Activated CD8-positive, alpha-beta T cell treated with anti-CD3 and anti-CD28 coated beads, Interleukin-2, amount 10 ng/mL, durations not matched to agents 7 days and 5 days (primary cell): ENCODE data around the gene ARHGAP24. TPM values are rescaled to one million over a fixed set of nuclear protein-coding genes. Genes with fewer than 3 reads are reported as not detected.
"Not testable (repeated sequence)": the region's sequence is repeated elsewhere in the genome, so short reads cannot be mapped to it uniquely, and the experiment has no call there.

Source experiments
- ATAC-seq: fragments of 150-1000 bp; cut with Tn5 transposase; one replicate; pipeline ENCODE4 v1.10.0; 2021; ENCODE audit warnings: moderate library complexity
- CTCF ChIA-PET: fragments of 350-600 bp; sonication (Branson Sonifier 250); formaldehyde crosslinking; loops from one replicate; lab custom pipeline; 2021; ENCODE audit warnings: antibody characterized with exemption; lab: Charles Lee
- POLR2A ChIA-PET: fragments of 350-600 bp; sonication (Branson Sonifier 250); formaldehyde crosslinking; loops from one replicate; lab custom pipeline; 2021; ENCODE audit warnings: antibody characterized with exemption; lab: Charles Lee
- DNase-seq: peaks from one replicate; pipeline ENCODE4 v3.0.0-alpha.2; 2020
- H3K27ac Mint-ChIP-seq: one replicate; pipeline ENCODE4 v1.8.0; 2021; ENCODE audit warnings: mild to moderate bottlenecking, mixed read lengths
- H3K27me3 Mint-ChIP-seq: one replicate; pipeline ENCODE4 v1.8.0; 2021; ENCODE audit warnings: low read depth, mixed read lengths
- H3K36me3 Mint-ChIP-seq: one replicate; pipeline ENCODE4 v1.8.0; 2021; ENCODE audit warnings: low read depth, mixed read lengths
- H3K4me1 Mint-ChIP-seq: one replicate; pipeline ENCODE4 v1.8.0; 2021; ENCODE audit warnings: low read depth, mixed read lengths
- H3K4me3 Mint-ChIP-seq: one replicate; pipeline ENCODE4 v1.8.0; 2021; ENCODE audit warnings: mild to moderate bottlenecking, mixed read lengths
- H3K9me3 Mint-ChIP-seq: one replicate; pipeline ENCODE4 v1.8.0; 2022; ENCODE audit warnings: mixed read lengths; ENCODE audit not compliant: insufficient read depth
- total RNA-seq, 2 experiments: library from RNA; stranded (reverse); gene quantifications; one replicate each; pipeline ENCODE4 v1.2.3, GENCODE V29; 2021

The ARHGAP24 gene
- total RNA-seq, 2 experiments from 2014 or later = not detected

- Mint-ChIP-seq H3K4me1 (no peaks in the 10 kb centered on the region), H3K27ac (no peak overlapping the region), H3K27me3 (no peaks in the 10 kb centered on the region), H3K36me3 (no peaks in the 10 kb centered on the region), H3K4me3 (no peak overlapping the region), H3K9me3 (no peaks in the 10 kb centered on the region)
- ChIA-PET POLR2A (no interaction called here), CTCF (no interaction called here)
- ATAC-seq (no peak), DNase-seq (no peak)
These were observed 169.1 kb downstream of the ARHGAP24 start for GRCh38 chr4:85644061-85644460.

- no peaks in the 10 kb centered on the region for H3K36me3 Mint-ChIP-seq
- DNase-seq (no peak), ATAC-seq (no peak)
- no peaks in the 10 kb centered on the region for H3K27me3 Mint-ChIP-seq
- H3K27ac Mint-ChIP-seq = no peak overlapping the region
- ChIA-PET CTCF (no interaction called here), POLR2A (no interaction called here)
- H3K4me1 Mint-ChIP-seq = no peaks in the 10 kb centered on the region
- no peaks in the 10 kb centered on the region for H3K9me3 Mint-ChIP-seq
- no peak overlapping the region for H3K4me3 Mint-ChIP-seq
These were observed 176.0 kb downstream of the ARHGAP24 start for GRCh38 chr4:85650908-85651307.

- ATAC-seq = no peak
- H3K4me1 Mint-ChIP-seq = no peaks in the 10 kb centered on the region
- H3K4me3 Mint-ChIP-seq = no peak overlapping the region
- ChIA-PET POLR2A (no interaction called here), CTCF (no interaction called here)
- no peak overlapping the region for H3K27ac Mint-ChIP-seq
- no peaks in the 10 kb centered on the region for H3K9me3 Mint-ChIP-seq
- H3K27me3 Mint-ChIP-seq = no peaks in the 10 kb centered on the region
- no peak for DNase-seq
- H3K36me3 Mint-ChIP-seq = no peaks in the 10 kb centered on the region
These were observed 182.0 kb downstream of the ARHGAP24 start for GRCh38 chr4:85656759-85657505.

GRCh38 chr4:85658766-85659439 is 184.0 kb downstream of the ARHGAP24 start:
- Mint-ChIP-seq H3K27ac (no peak overlapping the region), H3K9me3 (no peaks in the 10 kb centered on the region), H3K4me3 (no peak overlapping the region)

GRCh38 chr4:85659610-85660218 is 184.8 kb downstream of the ARHGAP24 start:
- POLR2A ChIA-PET = no interaction called here
- Mint-ChIP-seq H3K4me1 (no peaks in the 10 kb centered on the region), H3K27me3 (no peaks in the 10 kb centered on the region), H3K9me3 (no peaks in the 10 kb centered on the region), H3K27ac (no peak overlapping the region), H3K36me3 (no peaks in the 10 kb centered on the region), H3K4me3 (no peak overlapping the region)
- ATAC-seq (no peak), DNase-seq (no peak)
- CTCF ChIA-PET = no interaction called here

More at GRCh38 chr4:85658766-85659439, 184.0 kb downstream of the ARHGAP24 start:
- H3K36me3 Mint-ChIP-seq = no peaks in the 10 kb centered on the region
- no peak for ATAC-seq
- CTCF ChIA-PET = no interaction called here
- no peaks in the 10 kb centered on the region for H3K27me3 Mint-ChIP-seq
- H3K4me1 Mint-ChIP-seq = no peaks in the 10 kb centered on the region
- no peak for DNase-seq
- POLR2A ChIA-PET = no interaction called here

- H3K4me3 Mint-ChIP-seq, H3K36me3 Mint-ChIP-seq, H3K27me3 Mint-ChIP-seq, DNase-seq, H3K27ac Mint-ChIP-seq, ATAC-seq, H3K9me3 Mint-ChIP-seq, POLR2A ChIA-PET, H3K4me1 Mint-ChIP-seq, CTCF ChIA-PET: not testable (repeated sequence)
These were observed 191.7 kb downstream of the ARHGAP24 start for GRCh38 chr4:85666625-85667024.

GRCh38 chr4:85669204-85669603 is 194.3 kb downstream of the ARHGAP24 start:
- H3K36me3 Mint-ChIP-seq = no peaks in the 10 kb centered on the region
- peaks cover 7% of the 10 kb centered on the region for H3K9me3 Mint-ChIP-seq
- ChIA-PET POLR2A (no interaction called here), CTCF (no interaction called here)
- DNase-seq = no peak
- no peak overlapping the region for H3K27ac Mint-ChIP-seq
- no peak overlapping the region for H3K4me3 Mint-ChIP-seq
- H3K27me3 Mint-ChIP-seq = no peaks in the 10 kb centered on the region
- H3K4me1 Mint-ChIP-seq = no peaks in the 10 kb centered on the region
- no peak for ATAC-seq

- H3K36me3 Mint-ChIP-seq = no peaks in the 10 kb centered on the region
- H3K4me3 Mint-ChIP-seq = no peak overlapping the region
- ATAC-seq = no peak
- peaks cover 7% of the 10 kb centered on the region for H3K9me3 Mint-ChIP-seq
- H3K4me1 Mint-ChIP-seq = no peaks in the 10 kb centered on the region
- no peak overlapping the region for H3K27ac Mint-ChIP-seq
- ChIA-PET CTCF (no interaction called here), POLR2A (no interaction called here)
- no peak for DNase-seq
- H3K27me3 Mint-ChIP-seq = no peaks in the 10 kb centered on the region
These were observed 195.1 kb downstream of the ARHGAP24 start for GRCh38 chr4:85669992-85670548.

- Mint-ChIP-seq H3K9me3 (peaks cover 7% of the 10 kb centered on the region), H3K27me3 (no peaks in the 10 kb centered on the region), H3K27ac (no peak overlapping the region), H3K4me1 (no peaks in the 10 kb centered on the region), H3K4me3 (no peak overlapping the region), H3K36me3 (no peaks in the 10 kb centered on the region)
- ChIA-PET POLR2A (no interaction called here), CTCF (no interaction called here)
- DNase-seq = no peak
- ATAC-seq = no peak
These were observed 196.2 kb downstream of the ARHGAP24 start for GRCh38 chr4:85671120-85671519.

- Mint-ChIP-seq H3K9me3 (peaks cover 7% of the 10 kb centered on the region), H3K27ac (no peak overlapping the region), H3K36me3 (no peaks in the 10 kb centered on the region), H3K4me3 (no peak overlapping the region), H3K4me1 (no peaks in the 10 kb centered on the region), H3K27me3 (no peaks in the 10 kb centered on the region)
- ATAC-seq (no peak), DNase-seq (no peak)
- CTCF ChIA-PET = no interaction called here
- POLR2A ChIA-PET = no interaction called here
These were observed 197.2 kb downstream of the ARHGAP24 start for GRCh38 chr4:85672116-85672515.

GRCh38 chr4:85672959-85673358 is 198.0 kb downstream of the ARHGAP24 start:
- DNase-seq = no peak
- Mint-ChIP-seq H3K36me3 (no peaks in the 10 kb centered on the region), H3K4me1 (no peaks in the 10 kb centered on the region), H3K27ac (no peak overlapping the region), H3K9me3 (peaks cover 2% of the 10 kb centered on the region), H3K4me3 (no peak overlapping the region), H3K27me3 (no peaks in the 10 kb centered on the region)
- ChIA-PET POLR2A (no interaction called here), CTCF (no interaction called here)
- no peak for ATAC-seq

GRCh38 chr4:85673540-85673939 is 198.6 kb downstream of the ARHGAP24 start:
- ChIA-PET CTCF (no interaction called here), POLR2A (no interaction called here)
- DNase-seq (no peak), ATAC-seq (no peak)
- no peaks in the 10 kb centered on the region for H3K4me1 Mint-ChIP-seq
- no peaks in the 10 kb centered on the region for H3K9me3 Mint-ChIP-seq
- H3K4me3 Mint-ChIP-seq = no peak overlapping the region
- H3K27me3 Mint-ChIP-seq = no peaks in the 10 kb centered on the region
- H3K36me3 Mint-ChIP-seq = no peaks in the 10 kb centered on the region
- no peak overlapping the region for H3K27ac Mint-ChIP-seq
